PC-9 (cell line): Measurements from ENCODE around the gene DHRSX.

Experiments
- EZH2 ChIP-seq: fragments of 200-600 bp; sonication (generic); IDR thresholded peaks from 2 replicates; pipeline ENCODE4 v1.8.0; 2017; ENCODE audit warnings: antibody characterized with exemption, low read depth
- TF ChIP-seq, protein P1 (sequence below): fragments of 200-600 bp; sonication (generic); conservative IDR thresholded peaks from 2 replicates; pipeline ENCODE4 v1.6.1; 2017; ENCODE audit warnings: mixed run types, antibody characterized with exemption, mild to moderate bottlenecking, moderate library complexity

- TF ChIP-seq EZH2, result no peak
- TF ChIP-seq, protein P1, sequence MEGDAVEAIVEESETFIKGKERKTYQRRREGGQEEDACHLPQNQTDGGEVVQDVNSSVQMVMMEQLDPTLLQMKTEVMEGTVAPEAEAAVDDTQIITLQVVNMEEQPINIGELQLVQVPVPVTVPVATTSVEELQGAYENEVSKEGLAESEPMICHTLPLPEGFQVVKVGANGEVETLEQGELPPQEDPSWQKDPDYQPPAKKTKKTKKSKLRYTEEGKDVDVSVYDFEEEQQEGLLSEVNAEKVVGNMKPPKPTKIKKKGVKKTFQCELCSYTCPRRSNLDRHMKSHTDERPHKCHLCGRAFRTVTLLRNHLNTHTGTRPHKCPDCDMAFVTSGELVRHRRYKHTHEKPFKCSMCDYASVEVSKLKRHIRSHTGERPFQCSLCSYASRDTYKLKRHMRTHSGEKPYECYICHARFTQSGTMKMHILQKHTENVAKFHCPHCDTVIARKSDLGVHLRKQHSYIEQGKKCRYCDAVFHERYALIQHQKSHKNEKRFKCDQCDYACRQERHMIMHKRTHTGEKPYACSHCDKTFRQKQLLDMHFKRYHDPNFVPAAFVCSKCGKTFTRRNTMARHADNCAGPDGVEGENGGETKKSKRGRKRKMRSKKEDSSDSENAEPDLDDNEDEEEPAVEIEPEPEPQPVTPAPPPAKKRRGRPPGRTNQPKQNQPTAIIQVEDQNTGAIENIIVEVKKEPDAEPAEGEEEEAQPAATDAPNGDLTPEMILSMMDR, result no peak
Observed at GRCh38 chrX:2224161-2224560, 276.6 kb downstream of the DHRSX start.
